RWPE1 (cell line): ENCODE results near the gene PITPNM2.

Source experiments
- CTCF ChIA-PET: fragments of 350-600 bp; sonication (Branson Sonifier 250); formaldehyde crosslinking; extraction: SDS; loops from one replicate; lab custom pipeline; 2021; lab: Yijun Ruan, JAX
- POLR2A ChIA-PET: fragments of 400-600 bp; formaldehyde crosslinking; extraction: SDS; loops from one replicate; lab custom pipeline; 2020; ENCODE audit warnings: antibody characterized with exemption; ENCODE audit not compliant: low non-redundant PET; lab: Yijun Ruan, JAX
- DNase-seq: peaks from one replicate; pipeline ENCODE4 v3.0.0; 2012; ENCODE audit warnings: low spot score
- H3K27ac ChIP-seq: fragments of 450-650 bp; 2 replicates; pipeline ENCODE4 v1.5.1; 2017
- CTCF ChIP-seq: fragments of 450-650 bp; conservative IDR thresholded peaks from 2 replicates; pipeline ENCODE4 v1.5.1; 2017; ENCODE audit warnings: low read depth, mild to moderate bottlenecking

Gene PITPNM2

GRCh38 chr12:123149088-123149487 is 1.8 kb downstream of the PITPNM2 start:
- TF ChIP-seq CTCF, result no peak
- CTCF ChIA-PET, result interaction anchor here (1.0 kb wide), 1 partner anchor 106 kb away, joined by 5 read pairs; no protein-coding TSS in a partner anchor
- DNase-seq, result no peak
- POLR2A ChIA-PET, result no interaction called here
- peak overlapping the region; percentile 4; the same call in 1 of the 2 replicates for H3K27ac ChIP-seq

- no peak for DNase-seq
- ChIA-PET POLR2A (no interaction called here), CTCF (interaction anchor here (1.0 kb wide), 1 partner anchor 105 kb away, joined by 5 read pairs; no protein-coding TSS in a partner anchor)
- no peak for TF ChIP-seq CTCF
- H3K27ac ChIP-seq, result no peak overlapping the region
Measured at GRCh38 chr12:123148655-123149054, 2.2 kb downstream of the PITPNM2 start.

GRCh38 chr12:123148223-123148622 is 2.7 kb downstream of the PITPNM2 start:
- CTCF ChIA-PET, result no interaction called here
- TF ChIP-seq CTCF, result no peak
- DNase-seq, result no peak
- POLR2A ChIA-PET, result no interaction called here
- no peak overlapping the region for H3K27ac ChIP-seq

GRCh38 chr12:123145211-123145610 is 5.7 kb downstream of the PITPNM2 start:
- no peak for DNase-seq
- CTCF ChIA-PET, result interaction anchor here (0.7 kb wide), 1 partner anchor 11 kb away, joined by 5 read pairs; no protein-coding TSS in a partner anchor
- no peak overlapping the region for H3K27ac ChIP-seq
- POLR2A ChIA-PET, result no interaction called here
- TF ChIP-seq CTCF, result no peak

- H3K27ac ChIP-seq, result no peak overlapping the region
- ChIA-PET CTCF (interaction anchor here (0.7 kb wide), 1 partner anchor 49 kb away, joined by 4 read pairs; no protein-coding TSS in a partner anchor), POLR2A (no interaction called here)
- TF ChIP-seq CTCF, result no peak
- DNase-seq, result no peak
Measured at GRCh38 chr12:123143736-123144461, 7.0 kb downstream of the PITPNM2 start.

GRCh38 chr12:123142921-123143735 is 7.8 kb downstream of the PITPNM2 start:
- TF ChIP-seq CTCF, result no peak
- no peak overlapping the region for H3K27ac ChIP-seq
- DNase-seq, result no peak
- ChIA-PET CTCF (interaction anchor here (0.7 kb wide), 1 partner anchor 48 kb away, joined by 4 read pairs; no protein-coding TSS in a partner anchor), POLR2A (no interaction called here)
